HG03460 (cell line): ENCODE results near the gene RAB1B.
"Not testable (repeated sequence)": the region's sequence is repeated elsewhere in the genome, so short reads cannot be mapped to it uniquely, and the experiment has no call there.

Experiments
- ATAC-seq: cut with Tn5 transposase; IDR thresholded peaks from one replicate; pipeline ENCODE4 v1.9.1; 2021; ENCODE audit not compliant: unreplicated experiment

Gene RAB1B

GRCh38 chr11:66294626-66295620 is 26.5 kb downstream of the RAB1B start:
- no peak for ATAC-seq

- no peak for ATAC-seq
Observed at GRCh38 chr11:66297610-66298009, 29.2 kb downstream of the RAB1B start.

GRCh38 chr11:66299186-66299585 is 30.7 kb downstream of the RAB1B start:
- ATAC-seq: no peak

GRCh38 chr11:66302656-66303055 is 34.2 kb downstream of the RAB1B start:
- no peak for ATAC-seq

- ATAC-seq: no peak
Observed at GRCh38 chr11:66309475-66309874, 41.0 kb downstream of the RAB1B start.

GRCh38 chr11:66310324-66310723 is 41.9 kb downstream of the RAB1B start:
- ATAC-seq: no peak

GRCh38 chr11:66310803-66311440 is 42.5 kb downstream of the RAB1B start:
- not testable (repeated sequence) for ATAC-seq

GRCh38 chr11:66311470-66311964 is 43.1 kb downstream of the RAB1B start:
- no peak for ATAC-seq

- peak; percentile 58 for ATAC-seq
Observed at GRCh38 chr11:66311965-66312548, 43.6 kb downstream of the RAB1B start.

GRCh38 chr11:66312549-66313320 is 44.3 kb downstream of the RAB1B start:
- ATAC-seq: peak; percentile 63

- ATAC-seq: no peak
Observed at GRCh38 chr11:66313321-66314185, 45.1 kb downstream of the RAB1B start.

GRCh38 chr11:66314186-66314501 is 45.7 kb downstream of the RAB1B start:
- no peak for ATAC-seq

GRCh38 chr11:66314561-66315497 is 46.4 kb downstream of the RAB1B start:
- no peak for ATAC-seq

- no peak for ATAC-seq
Observed at GRCh38 chr11:66315498-66315885, 47.1 kb downstream of the RAB1B start.

GRCh38 chr11:66315921-66316811 is 47.7 kb downstream of the RAB1B start:
- no peak for ATAC-seq

- no peak for ATAC-seq
Observed at GRCh38 chr11:66316849-66317251, 48.4 kb downstream of the RAB1B start, which contains the start of gene CD248. Gene CD248 (minus strand): TSS chr11:66317044. CDS start chr11:66317027, 17 bp downstream.

GRCh38 chr11:66317322-66317722 is 48.9 kb downstream of the RAB1B start:
- no peak for ATAC-seq
